Activated T-helper 1 cell treated with anti-CD3 and anti-CD28 coated beads, Interleukin-2, amount 50 U/mL, for 16 hours (primary cell): Measurements from ENCODE around the gene SUGCT.

Source experiments
- DNase-seq, 2 donors: peaks; one replicate each; pipeline ENCODE4 v3.0.0-alpha.2; 2020; ENCODE audit warnings: low read depth in 1 of 2, low spot score in 1 of 2

SUGCT gene

GRCh38 chr7:40316176-40316575 is 181.4 kb downstream of the SUGCT start:
- no peak for DNase-seq

GRCh38 chr7:40324914-40325313 is 190.1 kb downstream of the SUGCT start:
- DNase-seq: no peak

DNA sequence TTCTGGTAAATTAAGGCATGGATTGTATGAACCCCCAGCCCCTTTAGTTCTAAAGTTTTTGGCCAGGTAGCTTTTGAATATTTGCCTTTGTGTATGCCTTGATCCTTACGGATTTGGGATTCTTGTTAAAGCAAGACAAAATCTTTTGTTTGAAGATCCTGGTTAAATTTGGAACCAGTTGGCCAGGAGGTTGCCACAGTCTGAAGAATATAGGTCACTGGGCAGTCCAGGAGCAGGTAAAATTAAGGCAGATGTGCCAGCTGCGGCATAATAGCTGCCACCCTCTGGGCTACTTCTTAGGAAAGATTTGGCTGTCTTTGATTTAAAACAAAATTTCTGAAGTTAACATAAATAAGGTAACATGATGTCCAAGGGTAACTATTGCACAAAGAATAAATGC is 192.3 kb downstream of the SUGCT start:
- no peak for DNase-seq

DNA sequence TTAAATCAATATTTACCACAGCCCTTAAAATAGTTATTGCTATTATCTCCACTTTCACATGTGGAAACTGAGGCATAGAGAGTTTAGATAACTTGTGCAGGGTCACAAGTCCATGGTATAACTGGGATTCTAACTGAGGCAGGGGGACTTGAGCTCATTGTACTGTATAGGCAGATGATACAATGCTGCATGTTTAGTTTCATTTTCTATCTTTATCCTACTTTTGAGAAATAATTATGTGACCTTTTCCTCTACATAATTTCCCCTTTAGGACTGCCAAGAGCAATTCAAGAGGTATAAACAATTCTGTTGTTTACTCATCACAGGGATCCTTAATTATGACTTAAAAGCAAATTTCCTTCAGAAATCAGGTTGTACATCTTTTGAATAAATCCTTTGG is 193.1 kb downstream of the SUGCT start:
- DNase-seq: no peak

GRCh38 chr7:40329601-40330153 is 194.9 kb downstream of the SUGCT start:
- DNase-seq: no peak

- DNase-seq: no peak
These were observed 195.6 kb downstream of the SUGCT start for GRCh38 chr7:40330408-40330807.

- no peak for DNase-seq
These were observed 197.1 kb downstream of the SUGCT start for GRCh38 chr7:40331915-40332314.

GRCh38 chr7:40332516-40332915 is 197.7 kb downstream of the SUGCT start:
- no peak for DNase-seq

GRCh38 chr7:40341836-40342235 is 207.0 kb downstream of the SUGCT start:
- DNase-seq: no peak

DNA sequence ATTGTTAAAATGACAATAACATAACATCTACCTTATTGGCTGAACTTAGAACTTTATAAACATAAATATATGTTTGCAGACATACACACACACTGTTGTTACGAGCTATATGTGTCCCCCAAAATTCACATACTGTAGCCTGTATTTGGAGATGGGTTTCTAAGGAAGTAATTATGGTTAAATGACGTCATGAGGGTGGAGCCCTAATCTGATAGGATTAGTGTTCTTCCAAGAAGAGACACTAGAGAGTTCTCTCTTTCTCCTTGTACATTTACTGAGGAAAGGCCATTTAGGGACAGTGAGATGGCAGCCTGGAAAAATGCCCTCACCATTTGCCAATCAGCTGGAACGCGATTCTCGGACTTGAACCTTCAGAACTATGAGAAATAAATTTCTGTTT is 211.7 kb downstream of the SUGCT start:
- no peak for DNase-seq

DNA sequence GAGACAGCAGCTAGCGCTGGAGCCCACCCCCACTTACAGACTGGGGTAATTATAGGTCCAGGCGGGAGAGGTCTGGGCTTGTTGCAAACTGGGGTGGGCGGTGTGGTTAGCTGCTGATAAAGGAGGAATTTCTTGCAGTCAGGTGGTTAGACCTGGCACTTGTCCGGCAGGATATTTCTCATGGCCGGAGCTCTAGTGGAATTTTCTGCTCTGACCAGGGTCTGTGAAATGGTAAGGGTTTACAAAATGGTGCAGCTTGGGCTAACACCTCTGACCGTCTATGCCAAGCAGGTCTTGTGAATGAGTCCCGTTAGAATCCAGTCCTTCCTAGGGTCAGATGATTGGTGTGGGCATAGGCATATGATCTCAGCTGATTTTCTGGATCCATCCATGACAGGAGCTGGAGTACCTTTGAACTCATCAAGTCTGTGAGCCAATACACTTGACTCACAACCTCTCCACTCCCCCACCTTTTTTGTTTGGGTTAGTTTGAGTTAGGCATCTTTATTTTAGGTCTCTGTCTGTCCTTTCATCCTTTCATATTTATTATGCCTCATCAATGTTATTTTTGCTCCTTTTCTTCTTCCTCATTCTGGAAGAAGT is 213.4 kb downstream of the SUGCT start:
- DNase-seq: no peak

GRCh38 chr7:40350100-40350499 is 215.3 kb downstream of the SUGCT start:
- no peak for DNase-seq

DNA sequence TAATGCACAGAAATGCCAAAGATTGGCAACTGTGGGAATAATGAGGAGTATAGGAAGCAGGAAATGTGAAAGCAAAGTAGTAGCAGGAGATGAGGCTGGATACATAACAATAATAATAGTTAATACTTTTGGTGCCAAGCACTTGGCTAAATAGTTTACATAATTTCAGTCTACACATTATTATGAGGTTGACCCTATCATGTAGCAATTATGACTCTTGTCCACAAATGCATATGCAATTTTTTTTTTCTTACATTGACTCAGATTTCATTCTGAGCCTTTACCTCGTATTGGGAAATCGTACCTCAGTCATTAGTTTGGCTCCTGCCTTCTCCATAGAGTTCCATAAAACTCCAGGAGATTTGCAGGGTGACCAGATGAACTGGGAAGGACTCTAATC is 219.9 kb downstream of the SUGCT start:
- no peak for DNase-seq

DNA sequence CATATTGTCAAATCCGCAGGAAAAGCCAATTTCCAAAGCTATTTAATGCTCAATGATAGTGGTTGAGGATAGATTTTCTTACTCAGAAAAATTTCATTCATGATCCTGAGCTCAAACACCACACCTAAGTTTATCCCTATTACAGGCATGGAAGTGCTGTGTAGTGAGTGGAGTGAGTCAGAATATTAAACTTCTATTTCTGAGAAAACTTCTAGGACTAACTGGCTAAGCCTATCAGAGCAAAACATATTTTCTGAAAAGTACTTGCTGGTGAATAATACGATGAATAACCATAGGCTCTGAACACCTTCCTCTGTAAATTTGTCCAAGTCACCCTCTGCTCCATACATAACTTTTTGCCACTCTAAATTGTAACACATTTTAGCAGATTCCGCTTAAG is 221.5 kb downstream of the SUGCT start:
- DNase-seq: no peak

DNA sequence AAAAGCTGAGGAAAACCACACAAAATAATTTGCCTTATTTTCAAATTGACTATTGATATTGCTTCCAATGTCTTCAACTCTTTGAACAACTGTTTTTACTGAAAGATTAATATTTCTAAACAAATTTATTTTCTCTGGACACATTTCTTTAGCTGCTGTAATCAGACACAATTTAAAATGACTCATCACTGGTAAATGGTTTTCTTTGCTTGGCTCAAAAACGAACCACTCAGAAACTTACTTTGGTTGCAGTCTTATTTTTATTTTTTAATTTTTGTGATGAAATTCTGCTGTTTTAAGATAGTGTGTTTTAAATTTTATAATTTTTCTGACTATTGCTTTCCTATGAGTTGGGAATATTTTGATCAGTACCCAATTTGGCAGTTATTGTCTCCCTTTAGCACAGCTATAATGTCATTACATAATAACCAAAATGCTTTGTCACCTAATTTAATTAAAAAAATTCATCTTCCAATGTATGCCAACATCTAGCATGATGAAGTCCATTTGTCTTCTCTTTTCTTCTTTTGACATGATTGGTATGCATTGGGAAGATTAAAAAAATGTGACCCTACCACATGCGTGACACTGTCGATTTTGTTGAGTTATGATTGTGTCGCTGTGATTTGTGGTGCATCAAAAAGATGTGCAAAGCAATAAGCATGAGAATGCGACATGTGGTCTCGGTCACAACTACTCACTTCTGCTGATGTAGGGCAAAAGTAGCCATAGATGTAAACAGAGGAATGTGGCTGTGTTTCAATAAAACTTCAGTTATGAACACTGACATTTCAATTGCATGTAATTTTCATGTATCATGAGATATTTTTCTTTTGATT is 222.3 kb downstream of the SUGCT start:
- DNase-seq: no peak

- DNase-seq: no peak
These were observed 235.0 kb downstream of the SUGCT start for GRCh38 chr7:40369641-40370277.

DNA sequence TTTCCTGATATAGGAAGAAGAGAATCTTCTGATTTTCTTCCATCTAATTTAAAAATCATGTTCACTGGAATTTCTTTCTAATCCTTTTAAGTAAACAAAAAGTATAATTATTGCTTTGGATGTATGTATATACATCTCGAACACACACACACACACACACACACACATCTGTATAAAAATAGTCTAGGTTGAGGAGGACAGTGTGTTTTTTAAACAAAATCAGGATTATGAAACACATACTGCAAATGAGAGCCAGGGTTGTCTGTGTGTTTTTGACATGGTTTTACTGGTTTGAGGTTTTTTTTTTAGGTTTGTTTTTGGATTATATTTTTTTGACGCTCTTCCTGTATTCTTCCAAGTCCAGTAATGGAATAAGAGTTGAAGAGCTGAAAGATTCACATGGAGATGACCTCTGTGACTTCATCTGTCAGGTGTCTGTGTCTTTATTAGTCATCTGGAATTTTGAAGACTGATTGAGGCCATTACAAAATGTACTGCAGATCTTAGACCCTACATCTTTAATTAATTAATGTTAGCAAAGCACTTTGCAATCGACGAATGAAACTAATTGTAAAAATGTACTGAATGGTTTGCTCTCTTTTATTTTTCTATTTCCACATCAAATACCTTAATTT is 237.1 kb downstream of the SUGCT start:
- no peak for DNase-seq

- no peak for DNase-seq
These were observed 239.8 kb downstream of the SUGCT start for GRCh38 chr7:40374575-40374974.

- DNase-seq: no peak
These were observed 245.3 kb downstream of the SUGCT start for GRCh38 chr7:40380111-40380510.

DNA sequence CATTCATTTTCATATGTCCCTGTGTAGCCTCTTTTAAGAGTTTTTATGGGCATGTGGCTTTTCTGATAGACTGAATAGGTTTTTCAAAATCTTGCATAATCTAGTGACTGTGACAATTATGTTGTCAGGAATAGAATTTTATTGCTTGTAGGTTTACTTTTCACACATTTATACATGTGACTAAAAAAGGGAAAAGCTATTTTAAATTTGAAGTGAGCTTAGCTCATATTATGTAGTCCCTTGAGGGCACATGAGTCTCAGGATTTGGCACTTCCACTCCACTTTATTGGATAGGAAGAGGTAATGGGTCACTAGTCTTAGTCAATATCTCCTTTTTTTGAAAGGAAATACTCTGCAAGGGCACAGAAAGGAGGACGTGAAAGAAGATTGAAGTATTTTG is 247.3 kb downstream of the SUGCT start:
- DNase-seq: no peak

- DNase-seq: no peak
These were observed 258.9 kb downstream of the SUGCT start for GRCh38 chr7:40393660-40394059.

GRCh38 chr7:40394400-40394799 is 259.6 kb downstream of the SUGCT start:
- no peak for DNase-seq
